OCI-LY7 (cell line): ENCODE data around the gene HERC6. TPM values are rescaled to one million over a fixed set of nuclear protein-coding genes. Genes with fewer than 3 reads are reported as not detected.

Source experiments
- BruUV-seq: library from RNA; stranded (reverse); fragments of 400-500 nt; replicated peaks from 2 replicates; lab custom pipeline; 2021; lab: Mats Ljungman, UMichigan
- CTCF ChIA-PET: fragments of 300-600 bp; sonication (Branson Sonifier 250); formaldehyde crosslinking; loops from one replicate; lab custom pipeline; 2022; ENCODE audit warnings: antibody characterized with exemption; ENCODE audit not compliant: unreplicated experiment; lab: Charles Lee
- POLR2A ChIA-PET: fragments of 300-600 bp; sonication (Branson Sonifier 250); formaldehyde crosslinking; loops from one replicate; lab custom pipeline; 2022; ENCODE audit warnings: antibody characterized with exemption; lab: Charles Lee
- DNase-seq: peaks from one replicate; pipeline ENCODE4 v3.0.0-alpha.2; 2015; ENCODE audit warnings: low spot score
- H2AFZ ChIP-seq: fragments of 200-600 bp; sonication (generic), shearing (Covaris generic); 2 replicates; pipeline ENCODE4 v1.6.1; 2014; ENCODE audit warnings: mild to moderate bottlenecking, antibody characterized with exemption, low read length, moderate library complexity
- H3K27ac ChIP-seq: fragments of 200-600 bp; sonication (generic); 2 replicates; pipeline ENCODE4 v1.5.1; 2014; ENCODE audit warnings: mixed run types, low read depth, mild to moderate bottlenecking, moderate library complexity, low read length, inconsistent platforms; ENCODE audit not compliant: poor library complexity, severe bottlenecking
- H3K36me3 ChIP-seq: fragments of 200-600 bp; sonication (generic); 2 replicates; pipeline ENCODE4 v1.6.1; 2014; ENCODE audit warnings: mild to moderate bottlenecking, antibody characterized with exemption, low read length, moderate library complexity, mixed read lengths; ENCODE audit not compliant: insufficient read depth
- H3K4me1 ChIP-seq: fragments of 200-600 bp; sonication (generic); 2 replicates; pipeline ENCODE4 v1.5.1; 2014; ENCODE audit warnings: mild to moderate bottlenecking, low read length; ENCODE audit not compliant: insufficient read depth, poor library complexity, severe bottlenecking
- H3K4me2 ChIP-seq: fragments of 200-600 bp; sonication (generic); 2 replicates; pipeline ENCODE4 v1.6.1; 2014; ENCODE audit warnings: mild to moderate bottlenecking, low read length
- H3K4me3 ChIP-seq: fragments of 200-600 bp; sonication (generic); 2 replicates; pipeline ENCODE4 v1.5.1; 2014; ENCODE audit warnings: mild to moderate bottlenecking, low read depth, low read length; ENCODE audit not compliant: poor library complexity, severe bottlenecking
- H3K79me2 ChIP-seq: fragments of 200-600 bp; sonication (generic); 2 replicates; pipeline ENCODE4 v1.6.1; 2016; ENCODE audit warnings: low read depth, mild to moderate bottlenecking, low read length, moderate library complexity, mixed read lengths; ENCODE audit not compliant: insufficient read depth
- H3K9me2 ChIP-seq: fragments of 200-600 bp; sonication (generic); 2 replicates; pipeline ENCODE4 v1.6.1; 2016; ENCODE audit warnings: mild to moderate bottlenecking, low read length, mixed read lengths; ENCODE audit not compliant: insufficient read depth
- H3K9me3 ChIP-seq: fragments of 200-600 bp; sonication (generic); 2 replicates; pipeline ENCODE4 v1.6.1; 2014; ENCODE audit warnings: mild to moderate bottlenecking, mixed run types, low read length, mixed read lengths
- H4K20me1 ChIP-seq: fragments of 200-600 bp; sonication (generic); 2 replicates; pipeline ENCODE4 v1.6.1; 2014; ENCODE audit warnings: mild to moderate bottlenecking, antibody characterized with exemption, low read length, moderate library complexity, mixed read lengths; ENCODE audit not compliant: insufficient read depth
- CTCF ChIP-seq: fragments of 200-600 bp; sonication (generic); conservative IDR thresholded peaks from 2 replicates; pipeline ENCODE4 v1.5.1; 2014; ENCODE audit warnings: mild to moderate bottlenecking, antibody characterized with exemption, low read length, moderate library complexity, mixed read lengths
- EZH2phosphoT487 ChIP-seq: fragments of 200-600 bp; sonication (generic); IDR thresholded peaks from 2 replicates; pipeline ENCODE4 v1.6.1; 2018; ENCODE audit warnings: low read depth, borderline replicate concordance, mild to moderate bottlenecking, mixed run types, antibody characterized with exemption, low read length, moderate library complexity, mixed read lengths
- intact Hi-C: fragments of 100-400 bp; cut with micrococcal nuclease; formaldehyde crosslinking; loops from one replicate; pipeline ENCODE4 v1.10.0; 2022; ENCODE audit not compliant: unreplicated experiment
- total RNA-seq, 2 experiments: library from RNA; depleted of rRNA in 1 of 2; stranded (reverse); fragments of >200 nt in 1 of 2; shearing (Covaris generic) in 1 of 2; gene quantifications; 2 replicates each; pipeline ENCODE4 v1.2.3, GENCODE V29; 2014 to 2022

HERC6 gene
- total RNA-seq, 2 experiments from 2014 or later = 0.09 to 0.51 TPM

GRCh38 chr4:88477229-88477860 lies 98.7 kb downstream of the HERC6 start:
- Histone ChIP-seq H4K20me1 (no peaks in the 10 kb centered on the region), H3K36me3 (no peaks in the 10 kb centered on the region), H3K9me2 (no peaks in the 10 kb centered on the region), H3K4me3 (no peak overlapping the region), H3K4me1 (no peaks in the 10 kb centered on the region), H3K4me2 (no peak overlapping the region), H3K9me3 (no peaks in the 10 kb centered on the region), H3K27ac (no peak overlapping the region), H3K79me2 (no peaks in the 10 kb centered on the region), H2AFZ (no peak overlapping the region)
- no TSS peak for BruUV-seq
- ChIA-PET CTCF (no interaction called here), POLR2A (no interaction called here)
- TF ChIP-seq EZH2phosphoT487 = no peak
- no peak for TF ChIP-seq CTCF
- intact Hi-C loops = no loop called here
- no peak for DNase-seq

- H4K20me1 ChIP-seq = no peaks in the 10 kb centered on the region
- ChIA-PET CTCF (no interaction called here), POLR2A (no interaction called here)
- no peaks in the 10 kb centered on the region for H3K9me2 ChIP-seq
- no peak overlapping the region for H3K4me2 ChIP-seq
- no peak for TF ChIP-seq EZH2phosphoT487
- no peak for TF ChIP-seq CTCF
- no peak overlapping the region for H2AFZ ChIP-seq
- intact Hi-C loops = no loop called here
- no peak for DNase-seq
- no peak overlapping the region for H3K27ac ChIP-seq
- no peaks in the 10 kb centered on the region for H3K9me3 ChIP-seq
- no peak overlapping the region for H3K4me3 ChIP-seq
- no TSS peak for BruUV-seq
- H3K36me3 ChIP-seq = no peaks in the 10 kb centered on the region
- H3K79me2 ChIP-seq = no peaks in the 10 kb centered on the region
- H3K4me1 ChIP-seq = no peaks in the 10 kb centered on the region
These were observed 99.6 kb downstream of the HERC6 start for GRCh38 chr4:88478247-88478646.

- H3K36me3 ChIP-seq = no peaks in the 10 kb centered on the region
- ChIA-PET POLR2A (no interaction called here), CTCF (no interaction called here)
- H3K4me3 ChIP-seq = no peak overlapping the region
- H3K27ac ChIP-seq = no peak overlapping the region
- no peaks in the 10 kb centered on the region for H3K4me1 ChIP-seq
- H3K9me2 ChIP-seq = no peaks in the 10 kb centered on the region
- TF ChIP-seq EZH2phosphoT487 (no peak), CTCF (no peak)
- H4K20me1 ChIP-seq = no peaks in the 10 kb centered on the region
- no peak overlapping the region for H3K4me2 ChIP-seq
- DNase-seq = no peak
- H2AFZ ChIP-seq = no peak overlapping the region
- no TSS peak for BruUV-seq
- intact Hi-C loops = no loop called here
- no peaks in the 10 kb centered on the region for H3K79me2 ChIP-seq
- H3K9me3 ChIP-seq = no peaks in the 10 kb centered on the region
These were observed 102.9 kb downstream of the HERC6 start for GRCh38 chr4:88481537-88481936.
